GM19193 (cell line): ENCODE results near the gene RNPEPL1.

Experiments used
- POLR2A ChIP-seq: IDR thresholded peaks from 4 replicates; pipeline ENCODE4 v1.6.1; 2011; ENCODE audit not compliant: insufficient read depth, insufficient read length; ENCODE audit errors: extremely low read depth

RNPEPL1 gene, protein sequence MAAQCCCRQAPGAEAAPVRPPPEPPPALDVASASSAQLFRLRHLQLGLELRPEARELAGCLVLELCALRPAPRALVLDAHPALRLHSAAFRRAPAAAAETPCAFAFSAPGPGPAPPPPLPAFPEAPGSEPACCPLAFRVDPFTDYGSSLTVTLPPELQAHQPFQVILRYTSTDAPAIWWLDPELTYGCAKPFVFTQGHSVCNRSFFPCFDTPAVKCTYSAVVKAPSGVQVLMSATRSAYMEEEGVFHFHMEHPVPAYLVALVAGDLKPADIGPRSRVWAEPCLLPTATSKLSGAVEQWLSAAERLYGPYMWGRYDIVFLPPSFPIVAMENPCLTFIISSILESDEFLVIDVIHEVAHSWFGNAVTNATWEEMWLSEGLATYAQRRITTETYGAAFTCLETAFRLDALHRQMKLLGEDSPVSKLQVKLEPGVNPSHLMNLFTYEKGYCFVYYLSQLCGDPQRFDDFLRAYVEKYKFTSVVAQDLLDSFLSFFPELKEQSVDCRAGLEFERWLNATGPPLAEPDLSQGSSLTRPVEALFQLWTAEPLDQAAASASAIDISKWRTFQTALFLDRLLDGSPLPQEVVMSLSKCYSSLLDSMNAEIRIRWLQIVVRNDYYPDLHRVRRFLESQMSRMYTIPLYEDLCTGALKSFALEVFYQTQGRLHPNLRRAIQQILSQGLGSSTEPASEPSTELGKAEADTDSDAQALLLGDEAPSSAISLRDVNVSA

DNA sequence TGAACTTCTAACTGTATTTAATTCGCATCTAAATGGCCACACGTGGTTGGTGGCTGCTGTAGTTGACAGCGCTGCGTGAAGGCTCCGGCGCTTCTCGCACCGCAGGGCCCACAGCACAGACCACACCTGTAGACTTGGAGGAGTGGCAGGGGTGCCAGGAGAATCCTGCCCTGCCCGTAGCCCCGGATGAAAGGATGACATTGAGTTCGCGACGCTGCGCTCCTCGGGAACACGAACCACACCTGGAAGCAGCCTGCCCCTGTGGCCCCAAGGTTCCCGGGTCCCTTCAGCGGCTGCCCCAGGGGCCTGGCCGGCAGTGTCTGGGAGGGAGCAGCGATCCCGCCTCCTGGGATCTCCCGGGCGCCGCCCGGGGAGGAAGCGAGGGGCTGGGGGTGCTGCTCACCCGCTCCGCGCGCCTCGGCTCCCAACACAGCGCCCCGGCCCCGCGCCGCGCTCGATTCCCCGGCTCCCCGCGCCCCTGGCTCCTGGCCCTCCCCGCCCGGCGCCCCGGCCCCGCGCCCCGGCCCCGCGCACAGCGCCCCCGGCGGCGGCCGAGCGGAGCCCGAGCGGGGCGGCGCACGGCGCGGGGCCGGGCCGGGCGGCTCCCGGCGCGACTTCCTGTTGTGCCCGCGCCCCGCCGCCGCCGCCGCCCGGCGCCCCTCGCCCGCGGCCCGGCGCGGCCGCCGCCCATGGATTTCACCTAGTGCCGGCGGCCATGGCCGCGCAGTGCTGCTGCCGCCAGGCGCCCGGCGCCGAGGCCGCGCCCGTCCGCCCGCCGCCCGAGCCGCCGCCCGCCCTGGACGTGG, at the start of gene RNPEPL1:
Gene RNPEPL1, plus strand, starts transcription at position 613 of the 806 bp plus-strand sequence. Its CDS starts 103 bp downstream, at position 716.
- no peak for TF ChIP-seq POLR2A

DNA sequence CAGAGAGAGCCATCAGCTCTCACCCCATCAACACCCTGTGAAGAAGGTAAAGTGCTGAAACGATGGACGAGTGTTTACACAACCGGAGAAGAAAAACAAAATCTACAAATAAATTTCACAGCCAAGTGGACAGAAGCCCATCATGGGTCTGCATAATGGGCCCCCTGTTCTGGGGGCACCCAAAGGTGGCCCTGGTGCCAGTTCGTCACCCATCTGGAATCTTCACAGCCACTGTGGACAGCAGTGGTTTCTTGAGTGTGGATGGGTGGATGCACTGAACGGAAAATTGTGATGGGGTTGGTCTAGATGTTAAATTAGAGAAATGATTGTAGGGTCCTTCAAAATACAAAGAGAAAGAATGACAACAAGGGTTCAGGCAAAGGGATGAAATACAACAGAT, 49.3 kb upstream of the RNPEPL1 start:
- no peak for TF ChIP-seq POLR2A

DNA sequence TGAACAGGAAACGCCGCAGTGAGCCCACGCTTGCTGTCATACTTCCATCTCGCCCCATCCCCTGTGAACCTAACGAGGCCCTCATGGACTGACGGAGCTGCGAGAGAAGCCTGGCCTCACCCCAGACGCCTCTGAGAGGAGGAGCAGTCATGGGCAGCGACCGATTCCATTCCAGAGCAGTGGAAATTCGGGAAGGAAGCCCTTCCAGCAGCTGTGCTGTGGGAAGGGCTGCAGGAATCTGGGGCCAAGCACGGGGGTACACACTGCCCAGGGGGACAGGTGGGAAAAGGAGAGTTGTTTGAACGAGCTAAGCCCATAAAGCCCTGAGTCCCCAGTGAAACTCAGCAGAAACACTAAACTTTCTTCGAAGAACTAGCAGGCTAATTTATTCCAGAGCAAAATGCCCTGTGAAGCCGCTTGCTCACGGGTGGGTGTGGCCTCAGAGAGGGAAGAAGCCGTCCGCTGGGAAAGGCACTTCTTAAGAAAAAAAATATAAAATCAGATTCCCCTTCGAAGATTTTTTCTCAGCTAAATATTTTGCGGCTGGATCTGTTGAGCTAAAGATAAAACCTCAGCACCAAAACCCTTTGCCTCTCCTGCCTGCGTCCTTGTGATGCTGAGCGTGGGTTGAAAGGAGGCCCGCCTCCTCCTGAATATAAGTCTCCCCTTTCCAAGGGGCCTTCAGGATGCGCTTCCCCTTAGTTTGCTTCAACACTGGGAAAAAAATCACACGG, 48.7 kb upstream of the RNPEPL1 start:
- no peak for TF ChIP-seq POLR2A

DNA sequence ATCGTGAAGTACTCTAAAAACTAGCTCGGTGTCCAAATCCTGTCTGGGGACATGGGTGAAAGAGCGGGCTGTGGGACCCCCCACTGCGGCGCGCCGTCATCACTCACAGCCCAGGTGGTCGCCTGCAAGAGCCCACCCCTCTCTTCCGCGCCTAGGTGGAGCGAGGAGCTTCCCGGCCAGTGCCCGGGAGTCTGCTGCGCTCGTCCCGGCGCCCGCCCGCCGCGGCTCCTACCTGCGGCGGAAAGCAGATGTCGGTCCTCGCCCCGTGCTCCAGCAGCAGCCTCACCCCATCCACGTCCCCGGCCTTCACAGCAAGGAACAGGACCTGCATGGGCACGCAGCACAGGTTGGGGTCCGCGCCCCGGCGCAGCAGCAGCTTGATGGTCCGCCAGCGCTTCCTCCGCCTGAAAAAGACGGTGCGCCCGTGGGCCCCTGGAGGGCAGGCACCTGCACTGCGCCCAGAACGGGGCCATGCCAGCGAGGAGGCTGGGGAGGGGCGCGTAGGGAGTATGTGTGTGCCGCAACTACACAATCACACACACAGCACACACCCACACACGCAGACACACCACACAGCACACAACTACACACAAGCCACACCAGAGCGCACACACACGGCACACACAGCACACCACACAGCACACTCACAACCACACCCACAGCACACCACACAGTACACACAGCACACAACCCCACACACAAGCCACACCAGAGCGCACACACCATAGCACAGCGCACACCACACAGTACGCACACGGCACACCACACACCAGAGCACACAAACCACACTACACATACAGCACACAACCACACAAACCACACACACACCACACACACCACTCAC, 47.9 kb upstream of the RNPEPL1 start:
- TF ChIP-seq POLR2A: no peak

DNA sequence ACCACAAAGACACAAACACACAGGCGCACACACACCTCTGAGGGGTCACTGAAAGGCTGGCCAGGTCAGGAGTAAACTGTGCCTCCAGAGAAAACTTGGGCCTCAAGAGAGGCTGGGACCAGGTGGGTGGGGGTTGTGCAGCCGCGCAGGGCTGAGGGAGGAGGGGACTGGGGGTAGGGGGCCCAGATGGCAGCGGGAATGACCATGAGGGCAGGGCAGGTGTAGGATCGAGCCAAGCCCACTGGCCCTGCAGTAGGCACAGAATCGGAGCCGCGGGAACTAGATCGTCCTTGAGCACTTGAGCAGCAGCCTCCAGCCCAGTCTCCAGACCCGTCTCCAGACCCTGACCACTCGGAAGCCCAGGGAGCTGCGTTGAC, 47.3 kb upstream of the RNPEPL1 start:
- TF ChIP-seq POLR2A: no peak

DNA sequence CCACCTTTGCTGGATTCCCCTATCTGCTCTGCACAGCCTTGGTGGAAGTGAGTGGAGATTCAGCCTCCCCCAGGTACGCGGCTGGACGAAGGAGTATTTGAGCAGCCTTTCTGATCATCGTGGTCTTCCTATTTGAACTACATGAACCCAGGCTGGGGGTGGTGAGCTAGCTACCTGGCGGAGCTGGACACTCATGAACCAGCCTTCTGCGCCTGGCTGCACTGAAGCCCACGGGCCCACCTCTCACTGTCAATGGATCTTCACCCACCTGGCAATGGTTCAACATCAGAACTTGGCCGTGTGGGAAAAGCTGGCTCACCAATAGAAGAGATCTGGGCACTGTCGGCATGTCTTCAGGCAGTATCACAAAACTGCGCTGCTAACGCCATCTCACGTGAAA, 45.9 kb upstream of the RNPEPL1 start:
- no peak for TF ChIP-seq POLR2A

DNA sequence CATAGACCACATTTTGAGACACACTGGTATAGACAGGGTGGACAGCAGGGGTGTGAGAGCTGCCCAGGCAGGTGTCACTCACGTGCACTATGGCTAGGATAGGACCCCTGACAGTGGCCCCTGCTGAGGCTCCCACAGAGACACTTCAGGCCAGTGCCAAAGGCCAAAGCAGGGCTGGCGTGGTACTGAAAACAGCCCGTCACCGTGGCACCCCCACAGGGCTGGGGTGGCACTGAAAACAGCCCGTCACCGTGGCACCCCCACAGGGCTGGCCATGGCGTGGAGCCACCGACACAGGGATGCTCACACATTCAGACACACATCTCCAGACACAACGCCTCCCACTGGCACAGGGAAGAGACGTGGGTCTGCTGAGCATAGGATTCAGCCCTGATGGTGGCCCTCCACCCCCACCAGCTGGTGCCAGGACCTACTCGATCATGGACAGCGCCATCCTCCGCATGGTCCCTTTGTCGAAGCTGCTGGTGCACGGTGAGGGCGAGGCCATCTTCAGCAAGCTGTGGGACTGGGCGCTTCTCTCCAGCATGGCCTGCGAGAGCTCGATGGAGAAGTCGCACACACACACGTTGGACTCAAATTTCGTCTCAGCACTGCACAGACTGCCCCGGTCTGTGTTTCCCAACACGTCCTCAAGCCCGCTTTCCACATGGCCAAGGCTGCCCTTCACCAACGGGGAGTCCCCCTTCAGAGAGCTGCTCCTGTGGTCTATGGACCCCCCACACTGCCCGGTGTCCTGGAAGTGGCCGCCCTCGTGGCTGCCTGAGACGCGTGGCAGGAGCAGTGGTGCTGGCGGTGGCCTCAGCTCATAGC, 44.6 kb upstream of the RNPEPL1 start:
- TF ChIP-seq POLR2A: no peak

DNA sequence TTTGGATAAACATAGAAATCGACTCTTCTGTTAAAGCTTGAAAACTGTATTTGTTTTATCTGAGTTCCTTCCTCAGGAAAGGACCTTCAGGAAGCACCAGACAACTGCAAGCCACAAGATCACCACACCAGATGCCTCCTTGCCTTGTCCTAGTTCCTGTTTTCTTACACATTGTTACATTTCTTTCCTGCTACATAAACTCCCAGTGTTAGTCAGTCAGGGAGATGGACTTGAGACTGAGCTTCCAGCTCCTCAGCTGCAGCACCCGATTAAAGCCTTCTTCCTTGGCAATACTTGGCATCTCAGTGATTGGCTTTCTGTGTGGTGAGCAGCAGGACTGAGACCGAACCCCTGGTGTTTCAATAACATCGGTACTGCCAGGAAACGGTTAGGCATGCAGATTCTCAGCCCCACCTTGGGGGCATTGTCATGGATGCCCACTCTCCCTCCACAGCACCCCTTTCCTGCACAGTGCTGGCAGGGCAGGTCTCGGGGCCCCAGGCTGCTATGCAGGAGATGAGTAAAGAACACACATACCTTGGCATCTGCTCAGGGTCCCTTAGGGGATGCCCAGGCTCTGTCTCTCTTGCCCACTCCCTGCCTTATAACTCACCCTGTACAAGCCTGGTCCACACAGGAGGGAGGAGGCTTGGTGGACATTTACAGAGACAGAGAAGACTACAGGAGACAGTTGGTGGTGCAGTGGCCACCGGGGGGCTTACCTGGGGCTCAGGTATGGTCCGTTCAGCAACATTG, 43.1 kb upstream of the RNPEPL1 start:
- no peak for TF ChIP-seq POLR2A

DNA sequence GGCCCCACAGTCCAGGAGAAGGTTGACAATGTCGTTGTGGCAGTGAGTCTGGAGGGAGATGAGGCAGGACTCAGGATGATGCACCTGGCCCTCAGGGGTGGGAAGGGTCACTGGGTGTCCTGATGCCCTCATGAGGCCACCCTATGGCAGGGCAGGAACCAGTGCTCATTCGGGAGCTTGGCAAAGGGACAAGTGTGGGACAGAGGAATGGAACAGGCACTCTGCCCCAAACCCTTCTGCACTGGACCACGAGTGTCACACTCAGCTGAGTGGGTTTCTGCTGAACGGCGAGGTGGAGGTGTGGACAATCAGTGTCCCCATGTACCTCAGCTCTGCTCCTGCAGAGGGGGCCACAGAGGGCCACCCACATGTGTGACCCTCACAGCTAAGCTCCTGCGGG, 42.5 kb upstream of the RNPEPL1 start:
- TF ChIP-seq POLR2A: no peak

DNA sequence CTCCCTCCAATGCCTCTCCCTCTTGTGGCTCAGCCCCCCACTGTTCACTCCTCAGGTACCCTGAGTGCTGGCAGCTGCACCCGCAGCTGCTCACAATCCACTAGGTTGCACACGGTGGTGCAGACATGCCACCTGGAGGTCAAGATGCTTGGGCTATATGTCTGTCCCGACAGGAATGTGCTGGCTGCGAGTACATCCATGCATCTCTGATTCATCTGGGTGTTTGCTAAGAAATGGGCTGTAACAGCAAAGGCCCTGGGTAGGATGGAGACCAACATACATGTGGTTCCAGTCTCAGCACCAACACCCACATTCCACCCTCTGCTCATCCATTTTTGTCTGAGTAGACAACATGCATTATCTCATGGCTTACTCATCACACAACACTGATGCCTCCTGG, 41.8 kb upstream of the RNPEPL1 start:
- TF ChIP-seq POLR2A: no peak

DNA sequence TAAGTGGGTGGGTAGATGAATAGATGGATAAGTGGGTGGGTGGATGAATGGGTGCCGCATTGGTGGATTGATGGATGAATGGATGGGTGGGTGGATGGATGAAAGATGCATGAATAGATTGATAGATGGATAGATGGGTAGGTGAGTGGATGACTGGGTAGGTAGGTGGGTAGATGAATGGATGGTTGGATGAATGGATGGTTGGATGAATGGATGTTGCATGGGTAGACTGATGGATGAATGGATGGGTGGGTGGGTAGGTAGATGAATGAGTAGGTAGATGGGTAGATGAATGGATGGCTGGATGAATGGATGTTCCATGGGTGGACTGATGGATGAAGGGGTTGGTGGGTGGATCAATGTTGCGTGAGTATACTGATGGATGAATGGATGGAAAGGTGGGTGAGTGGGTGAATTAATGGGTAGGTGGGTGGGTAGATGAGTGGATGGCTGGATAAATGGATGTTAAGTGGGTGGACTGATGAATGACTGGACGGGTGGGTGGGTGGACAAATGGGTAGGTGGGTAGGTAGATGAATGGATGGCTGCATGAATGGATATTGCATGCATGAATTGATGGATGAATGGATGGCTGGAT, 41.0 kb upstream of the RNPEPL1 start:
- TF ChIP-seq POLR2A: no peak
